Gastroesophageal sphincter (tissue), 4 donors: ENCODE measurements around the gene ATP11A. TPM values are rescaled to one million over a fixed set of nuclear protein-coding genes. Genes with fewer than 3 reads are reported as not detected.

Experiments used
- ATAC-seq: fragments of 150-250 bp; one replicate; pipeline ENCODE4 v1.9.1; 2016; ENCODE audit warnings: mild to moderate bottlenecking, moderate library complexity
- H3K27ac ChIP-seq, 4 donors: fragments of 200-600 bp; sonication (generic) in 3 of 4; 1 replicate in 3 of 4; 2 replicates in 1 of 4; pipeline ENCODE4 v1.5.1; 2016 to 2019
- H3K27me3 ChIP-seq: fragments of 200-600 bp; sonication (generic); one replicate; pipeline ENCODE4 v1.5.1; 2019
- H3K36me3 ChIP-seq, 2 donors: fragments of 200-600 bp; sonication (generic); one replicate each; pipeline ENCODE4 v1.5.1; 2019; ENCODE audit warnings: control low read depth in 1 of 2
- H3K4me1 ChIP-seq, 3 donors: fragments of 200-600 bp; sonication (generic); 1 replicate in 2 of 3; 2 replicates in 1 of 3; pipeline ENCODE4 v1.5.1; 2016 to 2019; ENCODE audit warnings: control low read depth in 2 of 3
- H3K4me3 ChIP-seq, 2 donors: fragments of 200-600 bp; sonication (generic); one replicate each; pipeline ENCODE4 v1.5.1; 2019; ENCODE audit warnings: mild to moderate bottlenecking in 1 of 2, moderate library complexity in 1 of 2
- H3K9me3 ChIP-seq, 3 donors: fragments of 200-600 bp; sonication (generic); one replicate each; pipeline ENCODE4 v1.5.1; 2017 to 2019; ENCODE audit warnings: control low read depth in 2 of 3
- EP300 ChIP-seq: sonication (generic); formaldehyde crosslinking; IDR thresholded peaks from one replicate; pipeline ENCODE4 v1.6.1; 2017; ENCODE audit warnings: antibody characterized with exemption, mild to moderate bottlenecking
- POLR2A ChIP-seq, 2 donors: fragments of 450-650 bp; IDR thresholded peaks; one replicate each; pipeline ENCODE4 v1.6.1; 2017; ENCODE audit warnings: antibody characterized with exemption in 2 of 2, mild to moderate bottlenecking in 2 of 2, moderate library complexity in 1 of 2
- POLR2AphosphoS5 ChIP-seq: sonication (generic); formaldehyde crosslinking; IDR thresholded peaks from one replicate; pipeline ENCODE4 v1.6.1; 2017; ENCODE audit warnings: antibody characterized with exemption
- WGBS, 2 donors: methylation state at CpG; one replicate each; pipeline ENCODE4 v1.1.5; 2018; ENCODE audit warnings: low coverage in 1 of 2; 5-methylcytosine and 5-hydroxymethylcytosine counted together
- total RNA-seq, 4 donors: library from RNA; depleted of rRNA; stranded (reverse); fragments of >200 nt; gene quantifications; one replicate each; pipeline ENCODE4 v1.1.0, GENCODE V29; 2016
- TF ChIP-seq, protein P1 (sequence below), 4 experiments: fragments of 200-600 bp in 2 of 4; fragments of 450-650 bp in 2 of 4; sonication (generic) in 1 of 4; IDR thresholded peaks; one replicate each; pipeline ENCODE4 v1.5.1; 2017 to 2019; ENCODE audit warnings: antibody characterized with exemption in 4 of 4, mild to moderate bottlenecking in 2 of 4, moderate library complexity in 2 of 4

The ATP11A gene
- total RNA-seq, 4 donors from 2014 or later = 12.9 to 21.7 (median 17.1) TPM

GRCh38 chr13:112709825-112710783 is 20.3 kb downstream of the ATP11A start:
- Histone ChIP-seq H3K36me3 (no peaks in the 10 kb centered on the region), H3K4me1 (peaks cover 0 to 44% (median 23%) of the 10 kb centered on the region in 3 donors), H3K27me3 (no peaks in the 10 kb centered on the region), H3K27ac (peak overlapping the region in 3 of 4 donors; percentile 87 to 91 (median 87)), H3K9me3 (peaks cover 0 to 9% (median 0%) of the 10 kb centered on the region in 3 donors), H3K4me3 (no peak overlapping the region)
- 55 to 100% methylated on average over 1 to 8 of the region's 26 CpGs for WGBS, 2 donors
- TF ChIP-seq, protein P1, sequence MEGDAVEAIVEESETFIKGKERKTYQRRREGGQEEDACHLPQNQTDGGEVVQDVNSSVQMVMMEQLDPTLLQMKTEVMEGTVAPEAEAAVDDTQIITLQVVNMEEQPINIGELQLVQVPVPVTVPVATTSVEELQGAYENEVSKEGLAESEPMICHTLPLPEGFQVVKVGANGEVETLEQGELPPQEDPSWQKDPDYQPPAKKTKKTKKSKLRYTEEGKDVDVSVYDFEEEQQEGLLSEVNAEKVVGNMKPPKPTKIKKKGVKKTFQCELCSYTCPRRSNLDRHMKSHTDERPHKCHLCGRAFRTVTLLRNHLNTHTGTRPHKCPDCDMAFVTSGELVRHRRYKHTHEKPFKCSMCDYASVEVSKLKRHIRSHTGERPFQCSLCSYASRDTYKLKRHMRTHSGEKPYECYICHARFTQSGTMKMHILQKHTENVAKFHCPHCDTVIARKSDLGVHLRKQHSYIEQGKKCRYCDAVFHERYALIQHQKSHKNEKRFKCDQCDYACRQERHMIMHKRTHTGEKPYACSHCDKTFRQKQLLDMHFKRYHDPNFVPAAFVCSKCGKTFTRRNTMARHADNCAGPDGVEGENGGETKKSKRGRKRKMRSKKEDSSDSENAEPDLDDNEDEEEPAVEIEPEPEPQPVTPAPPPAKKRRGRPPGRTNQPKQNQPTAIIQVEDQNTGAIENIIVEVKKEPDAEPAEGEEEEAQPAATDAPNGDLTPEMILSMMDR (IDR thresholded peaks at IDR 0.05) = no peak
- TF ChIP-seq POLR2AphosphoS5 (no peak), POLR2A (IDR thresholded peaks at IDR 0.05) (no peak), EP300 (no peak)
- no peak for ATAC-seq

GRCh38 chr13:112710855-112711527 is 21.2 kb downstream of the ATP11A start:
- TF ChIP-seq POLR2AphosphoS5 (no peak), POLR2A (IDR thresholded peaks at IDR 0.05) (no peak), EP300 (no peak)
- TF ChIP-seq, protein P1 (IDR thresholded peaks at IDR 0.05) = no peak
- Histone ChIP-seq H3K27me3 (no peaks in the 10 kb centered on the region), H3K36me3 (no peaks in the 10 kb centered on the region), H3K9me3 (peaks cover 0 to 9% (median 0%) of the 10 kb centered on the region in 3 donors), H3K27ac (peak overlapping the region; percentile 67 to 91 (median 87)), H3K4me3 (peak overlapping the region; percentile 5 to 32), H3K4me1 (peaks cover 0 to 44% (median 23%) of the 10 kb centered on the region in 3 donors)
- WGBS, 2 donors = 60 to 92% methylated on average over 2 to 11 of the region's 22 CpGs
- no peak for ATAC-seq

- Histone ChIP-seq H3K27ac (peak overlapping the region; percentile 67 to 91 (median 87)), H3K36me3 (no peaks in the 10 kb centered on the region), H3K4me1 (peaks cover 0 to 44% (median 23%) of the 10 kb centered on the region in 3 donors), H3K4me3 (peak overlapping the region; percentile 5 to 32), H3K9me3 (peaks cover 0 to 9% (median 0%) of the 10 kb centered on the region in 3 donors), H3K27me3 (no peaks in the 10 kb centered on the region)
- ATAC-seq = peak; percentile 96
- no peak for TF ChIP-seq POLR2A (IDR thresholded peaks at IDR 0.05)
- peak; percentile 96 for TF ChIP-seq POLR2AphosphoS5
- TF ChIP-seq, protein P1 (IDR thresholded peaks at IDR 0.05) = peak in 1 of 4 experiments; percentile 29
- TF ChIP-seq EP300 = no peak
- 2 to 16% methylated on average over 11 to 16 of the region's 22 CpGs for WGBS, 2 donors
Observed at GRCh38 chr13:112711528-112712265, 21.9 kb downstream of the ATP11A start.

GRCh38 chr13:112712451-112713207 is 22.8 kb downstream of the ATP11A start:
- TF ChIP-seq POLR2AphosphoS5 (no peak), POLR2A (IDR thresholded peaks at IDR 0.05) (no peak), EP300 (no peak)
- TF ChIP-seq, protein P1 (IDR thresholded peaks at IDR 0.05) = no peak
- H3K27me3 ChIP-seq = no peaks in the 10 kb centered on the region
- no peaks in the 10 kb centered on the region for H3K36me3 ChIP-seq
- peak overlapping the region; percentile 67 to 91 (median 87) for H3K27ac ChIP-seq
- H3K9me3 ChIP-seq = peaks cover 0 to 9% (median 0%) of the 10 kb centered on the region in 3 donors
- no peak for ATAC-seq
- 45 to 60% methylated on average over 4 to 7 of the region's 20 CpGs for WGBS, 2 donors
- no peak overlapping the region for H3K4me3 ChIP-seq
- peaks cover 0 to 44% (median 23%) of the 10 kb centered on the region in 3 donors for H3K4me1 ChIP-seq
